Adrenal gland (tissue), 12 donors: ENCODE results near the gene PELI3. TPM values are rescaled to one million over a fixed set of nuclear protein-coding genes. Genes with fewer than 3 reads are reported as not detected.
"Not testable (repeated sequence)": the region's sequence is repeated elsewhere in the genome, so short reads cannot be mapped to it uniquely, and the experiment has no call there.

ENCODE experiments used
- DNase-seq, 7 donors: peaks; one replicate each; pipeline ENCODE4 v3.0.0-alpha.2; 2019 to 2020
- H3K27ac ChIP-seq, 5 donors: fragments of 200-600 bp; sonication (generic) in 4 of 5; 1 replicate in 3 of 5; 2 replicates in 2 of 5; pipeline versions ENCODE4 v1.5.1 to v1.8.0; 2016 to 2020; ENCODE audit warnings: mild to moderate bottlenecking in 1 of 5
- H3K27me3 ChIP-seq: fragments of 200-600 bp; 2 replicates; pipeline ENCODE4 v1.8.0; 2021
- H3K36me3 ChIP-seq, 2 donors: fragments of 200-600 bp; replicated peaks in 1 of 2; 1 replicate in 1 of 2; 2 replicates in 1 of 2; pipeline versions ENCODE4 v1.5.1 to v1.8.0; 2018 to 2022
- H3K4me1 ChIP-seq, 2 donors: fragments of 200-600 bp; replicated peaks in 1 of 2; 1 replicate in 1 of 2; 2 replicates in 1 of 2; pipeline versions ENCODE4 v1.5.1 to v1.8.0; 2018 to 2021
- H3K4me3 ChIP-seq, 4 donors: fragments of 200-600 bp; sonication (generic) in 3 of 4; one replicate each; pipeline ENCODE4 v1.5.1; 2016 to 2018
- H3K9me3 ChIP-seq, 3 donors: fragments of 200-600 bp; sonication (generic) in 1 of 3; replicated peaks in 1 of 3; 1 replicate in 2 of 3; 2 replicates in 1 of 3; pipeline versions ENCODE4 v1.5.1 to v1.8.0; 2016 to 2021
- POLR2A ChIP-seq, 2 donors: fragments of 450-650 bp; IDR thresholded peaks; one replicate each; pipeline ENCODE4 v1.6.1; 2017; ENCODE audit warnings: antibody characterized with exemption in 2 of 2, mild to moderate bottlenecking in 2 of 2, moderate library complexity in 1 of 2
- WGBS, 4 donors: extraction: QIAGEN DNeasy Blood & Tissue Kit in 2 of 4; methylation state at CpG; one replicate each; pipeline versions ENCODE4 v1.1.5 to v1.1.7; 2013 to 2017; 5-methylcytosine and 5-hydroxymethylcytosine counted together
- intact Hi-C, 2 donors: fragments of 100-400 bp; cut with DNase I; formaldehyde crosslinking; loops; one replicate each; pipeline versions ENCODE4 v1.14.1 to v1.15.0; 2022 to 2023
- polyA plus RNA-seq, 3 donors: library from polyadenylated mRNA; stranded (reverse); fragments of 200-250 nt in 2 of 3; fragments of 350-450 nt in 1 of 3; fragmentation: Illumina TruSeq in 1 of 3; extraction: RNeasy Lipid Tissue Mini Kit (QIAGEN cat#74804) in 1 of 3; gene quantifications; one replicate each; pipeline ENCODE4 v1.2.3, GENCODE V29; 2013 to 2014
- total RNA-seq, 9 donors: library from RNA; depleted of rRNA in 4 of 9; stranded (reverse); fragments of >200 nt in 4 of 9; fragments of 120-200 nt in 1 of 9; fragmentation: NEBNext Ultra II Directional in 1 of 9; extraction: Animal tissue kit (Norgen Biotek cat#: 25700) in 1 of 9; gene quantifications; one replicate each; pipeline versions ENCODE4 v1.1.0 to v1.2.4, GENCODE V29; 2013 to 2023
- TF ChIP-seq, protein P1 (sequence below), 6 experiments: fragments of 450-650 bp in 4 of 6; fragments of 200-600 bp in 2 of 6; sonication (generic) in 1 of 6; IDR thresholded peaks; 1 replicate in 5 of 6; 2 replicates in 1 of 6; pipeline versions ENCODE4 v1.5.1 to v1.8.0; 2016 to 2021; ENCODE audit warnings: antibody characterized with exemption in 6 of 6, mild to moderate bottlenecking in 2 of 6, moderate library complexity in 1 of 6
- donor health status: healthy with polysubstance abuse.
- donor health status: Bipolar disorder and iron deficiency.
- donor health status: DM: yes; HTN: yes; CAD: no.
- donor health status: DM: no; HTN: no; CAD: no.
- donor health status: DM: no; HTN: no; CAD: no.
- donor health status: DM: yes; HTN: yes; CAD: no.

The PELI3 gene
- total and polyA plus RNA-seq, 12 donors, result 6.4 to 34.3 (median 19.0) TPM

DNA sequence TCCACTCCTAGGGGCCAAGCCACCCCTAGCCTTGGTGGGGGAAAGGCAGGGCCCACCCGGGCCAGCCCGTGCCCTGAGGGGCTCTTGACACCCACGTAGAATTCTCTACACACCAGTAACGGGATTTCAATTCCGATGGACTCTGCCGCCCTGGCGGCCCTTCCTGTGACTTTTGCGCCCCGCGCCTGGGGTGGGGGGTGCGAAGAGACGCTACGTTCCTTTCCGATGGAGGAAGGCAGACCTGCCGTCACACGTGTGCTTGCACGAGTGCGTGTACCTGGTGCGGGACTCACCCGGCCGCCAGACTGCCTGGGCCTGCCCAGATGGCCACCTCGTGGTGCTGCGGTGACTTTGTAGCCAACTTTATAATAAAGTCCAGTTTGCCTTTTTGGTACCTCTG lies 40.4 kb upstream of the PELI3 start:
- Histone ChIP-seq H3K27ac (no peak overlapping the region), H3K36me3 (no peaks in the 10 kb centered on the region), H3K4me3 (no peak overlapping the region), H3K27me3 (peaks cover 4% of the 10 kb centered on the region), H3K4me1 (no peaks in the 10 kb centered on the region), H3K9me3 (no peaks in the 10 kb centered on the region)
- 48 to 61% (median 55%) methylated on average over 15 to 23 of the region's 23 CpGs for WGBS, 4 donors
- TF ChIP-seq, protein P1, sequence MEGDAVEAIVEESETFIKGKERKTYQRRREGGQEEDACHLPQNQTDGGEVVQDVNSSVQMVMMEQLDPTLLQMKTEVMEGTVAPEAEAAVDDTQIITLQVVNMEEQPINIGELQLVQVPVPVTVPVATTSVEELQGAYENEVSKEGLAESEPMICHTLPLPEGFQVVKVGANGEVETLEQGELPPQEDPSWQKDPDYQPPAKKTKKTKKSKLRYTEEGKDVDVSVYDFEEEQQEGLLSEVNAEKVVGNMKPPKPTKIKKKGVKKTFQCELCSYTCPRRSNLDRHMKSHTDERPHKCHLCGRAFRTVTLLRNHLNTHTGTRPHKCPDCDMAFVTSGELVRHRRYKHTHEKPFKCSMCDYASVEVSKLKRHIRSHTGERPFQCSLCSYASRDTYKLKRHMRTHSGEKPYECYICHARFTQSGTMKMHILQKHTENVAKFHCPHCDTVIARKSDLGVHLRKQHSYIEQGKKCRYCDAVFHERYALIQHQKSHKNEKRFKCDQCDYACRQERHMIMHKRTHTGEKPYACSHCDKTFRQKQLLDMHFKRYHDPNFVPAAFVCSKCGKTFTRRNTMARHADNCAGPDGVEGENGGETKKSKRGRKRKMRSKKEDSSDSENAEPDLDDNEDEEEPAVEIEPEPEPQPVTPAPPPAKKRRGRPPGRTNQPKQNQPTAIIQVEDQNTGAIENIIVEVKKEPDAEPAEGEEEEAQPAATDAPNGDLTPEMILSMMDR (IDR thresholded peaks at IDR 0.05), result no peak
- no peak for TF ChIP-seq POLR2A (IDR thresholded peaks at IDR 0.05)
- DNase-seq, result no peak
- intact Hi-C loops, result no loop called here

DNA sequence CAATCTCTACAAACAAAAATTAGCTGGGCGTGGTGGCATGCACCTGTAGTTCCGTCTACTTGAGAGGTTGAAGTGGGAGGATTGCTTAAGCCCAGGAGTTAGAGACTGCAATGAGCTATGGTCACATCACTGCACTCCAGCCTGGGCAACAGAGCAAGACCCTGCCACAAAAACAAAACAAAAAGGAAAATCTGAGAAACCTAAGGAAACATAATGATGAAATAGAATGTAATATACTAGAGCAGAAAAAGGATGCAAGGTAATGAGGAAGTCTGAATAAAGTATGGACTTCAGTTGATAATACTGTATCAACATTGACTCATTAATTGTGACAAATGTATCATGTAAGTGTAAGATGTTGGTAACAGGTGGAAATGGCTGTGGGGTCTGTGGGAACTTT lies 37.8 kb upstream of the PELI3 start:
- Histone ChIP-seq H3K27me3 (peaks cover 4% of the 10 kb centered on the region), H3K27ac (no peak overlapping the region), H3K9me3 (no peaks in the 10 kb centered on the region), H3K4me3 (no peak overlapping the region), H3K4me1 (no peaks in the 10 kb centered on the region), H3K36me3 (no peaks in the 10 kb centered on the region)
- WGBS, 4 donors, result 70 to 81% (median 75%) methylated on average over 2 of the region's 2 CpGs
- TF ChIP-seq POLR2A (IDR thresholded peaks at IDR 0.05), result no peak
- TF ChIP-seq, protein P1 (IDR thresholded peaks at IDR 0.05), result no peak
- intact Hi-C loops, result loop anchor here in 1 of 2 donors (2.0 kb wide), 1 partner anchor 20 kb away; no protein-coding TSS in a partner anchor
- DNase-seq, result no peak

- intact Hi-C loops, result loop anchor here in 1 of 2 donors (2.0 kb wide), 1 partner anchor 21 kb away; no protein-coding TSS in a partner anchor
- TF ChIP-seq, protein P1 (IDR thresholded peaks at IDR 0.05), result peak; percentile 79 to 91 (median 85)
- no peak for TF ChIP-seq POLR2A (IDR thresholded peaks at IDR 0.05)
- Histone ChIP-seq H3K27ac (no peak overlapping the region), H3K9me3 (no peaks in the 10 kb centered on the region), H3K4me3 (no peak overlapping the region), H3K36me3 (peaks cover 0 to 2% of the 10 kb centered on the region in 2 donors), H3K27me3 (peaks cover 4% of the 10 kb centered on the region), H3K4me1 (no peaks in the 10 kb centered on the region)
- whole genome bisulfite sequencing, 4 donors, result 23 to 29% (median 25%) methylated on average over 9 of the region's 9 CpGs
- peak; percentile 68 to 92 (median 86) for DNase-seq
Observed at GRCh38 chr11:66429983-66430602, 36.6 kb upstream of the PELI3 start.

DNA sequence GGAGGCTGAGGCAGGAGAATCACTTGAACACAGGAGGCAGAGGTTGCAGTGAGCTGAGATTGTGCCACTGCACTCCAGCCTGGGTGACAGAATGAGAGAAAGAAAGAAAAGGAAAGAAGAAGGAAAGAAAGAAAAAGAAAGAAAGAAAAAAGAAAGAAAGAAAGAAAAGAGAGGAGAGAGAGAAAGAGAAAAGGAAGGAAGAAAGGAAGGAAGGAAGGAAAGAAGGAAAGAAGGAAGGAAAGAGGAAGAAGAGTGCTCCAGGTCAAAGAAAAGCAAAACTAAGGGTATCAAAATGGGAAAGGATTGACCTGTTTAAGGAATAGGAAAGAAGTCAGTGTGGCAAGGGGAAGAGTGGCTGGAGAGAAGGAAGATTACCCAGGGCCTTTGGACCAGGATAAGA lies 35.4 kb upstream of the PELI3 start:
- H3K4me1 ChIP-seq, DNase-seq, H3K4me3 ChIP-seq, H3K27ac ChIP-seq, H3K9me3 ChIP-seq, H3K27me3 ChIP-seq, intact Hi-C loops: not testable (repeated sequence)
- peaks cover 0 to 14% of the 10 kb centered on the region in 2 donors for H3K36me3 ChIP-seq

DNA sequence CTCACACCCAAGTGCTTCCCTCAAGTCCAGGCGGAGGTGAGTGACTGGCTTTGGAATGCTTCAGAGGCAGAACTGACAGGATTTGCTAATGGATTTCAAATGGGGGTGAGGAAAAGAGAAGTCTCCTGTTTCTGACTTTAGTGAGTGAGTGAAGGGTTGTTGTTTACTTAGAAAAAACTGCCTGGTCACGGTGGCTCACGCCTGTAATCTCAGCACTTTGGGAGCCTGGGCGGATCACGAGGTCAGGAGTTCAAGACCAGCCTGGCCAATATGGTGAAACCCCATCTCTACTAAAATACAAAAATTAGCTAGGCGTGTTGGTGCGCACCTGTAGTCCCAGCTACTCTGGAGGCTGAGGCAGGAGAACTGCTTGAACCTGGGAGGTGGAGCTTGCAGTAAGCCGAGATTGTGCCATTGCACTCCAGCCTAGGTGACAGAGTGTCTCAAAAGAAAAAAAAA lies 34.8 kb upstream of the PELI3 start:
- H3K27me3 ChIP-seq, DNase-seq, H3K27ac ChIP-seq, H3K4me3 ChIP-seq, H3K9me3 ChIP-seq, H3K4me1 ChIP-seq, intact Hi-C loops: not testable (repeated sequence)
- 84 to 91% (median 89%) methylated on average over 8 of the region's 8 CpGs for WGBS, 4 donors
- H3K36me3 ChIP-seq, result peaks cover 0 to 20% of the 10 kb centered on the region in 2 donors
